H1 (cell line): ENCODE data around the gene SERPINB6. TPM values are rescaled to one million over a fixed set of nuclear protein-coding genes. Genes with fewer than 3 reads are reported as not detected.

Experiments
- CTCF ChIA-PET: fragments of 300-600 bp; sonication (Branson Sonifier 250); formaldehyde crosslinking; loops from one replicate; lab custom pipeline; 2021; ENCODE audit not compliant: partially characterized antibody; lab: Charles Lee
- POLR2A ChIA-PET: fragments of 300-600 bp; sonication (Branson Sonifier 250); formaldehyde crosslinking; loops from one replicate; lab custom pipeline; 2021; ENCODE audit warnings: inconsistent platforms; ENCODE audit not compliant: partially characterized antibody; lab: Charles Lee
- DNase-seq, 2 experiments: peaks; one replicate each; pipeline versions ENCODE4 v3.0.0 to v3.0.0-alpha.2; 2010 to 2022; ENCODE audit warnings: low spot score in 2 of 2, low read depth in 1 of 2, mixed read lengths in 1 of 2
- FAIRE-seq: peaks from 2 replicates; lab custom pipeline; 2011; peaks lifted over from hg19 to GRCh38; lab: Jason Lieb, UNC
- H2AFZ ChIP-seq: 2 replicates; pipeline ENCODE4 v1.8.1; 2012; ENCODE audit warnings: low read length, inconsistent platforms
- H2AK5ac ChIP-seq: 2 replicates; pipeline ENCODE4 v1.6.1; 2013; ENCODE audit warnings: low read depth, low read length
- H2BK120ac ChIP-seq: replicated peaks from 2 replicates; pipeline ENCODE3; 2013; ENCODE audit warnings: low read depth, low read length, inconsistent platforms
- H2BK12ac ChIP-seq: 2 replicates; pipeline ENCODE4 v1.6.1; 2013; ENCODE audit warnings: low read depth, low read length
- H2BK15ac ChIP-seq: 2 replicates; pipeline ENCODE4 v1.6.1; 2013; ENCODE audit warnings: low read length
- H2BK20ac ChIP-seq: 2 replicates; pipeline ENCODE4 v1.6.1; 2013; ENCODE audit warnings: low read length
- H2BK5ac ChIP-seq: 2 replicates; pipeline ENCODE4 v1.6.1; 2013; ENCODE audit warnings: low read depth, low read length
- H3K14ac ChIP-seq: 2 replicates; pipeline ENCODE4 v1.6.1; 2013; ENCODE audit warnings: inconsistent platforms; ENCODE audit not compliant: insufficient read length
- H3K18ac ChIP-seq: 2 replicates; pipeline ENCODE4 v1.6.1; 2013; ENCODE audit warnings: low read length; ENCODE audit errors: extremely low read depth
- H3K23ac ChIP-seq: 2 replicates; pipeline ENCODE4 v1.6.1; 2013; ENCODE audit warnings: inconsistent platforms; ENCODE audit not compliant: insufficient read length
- H3K23me2 ChIP-seq: 2 replicates; pipeline ENCODE4 v1.6.1; 2013; ENCODE audit warnings: low read depth, low read length
- H3K27ac ChIP-seq: 2 replicates; pipeline ENCODE4 v1.6.1; 2011; ENCODE audit warnings: low read depth, low read length, inconsistent platforms
- H3K27me3 ChIP-seq, 4 experiments: replicated peaks in 1 of 4; 1 replicate in 1 of 4; 2 replicates in 3 of 4; pipeline versions ENCODE4 v1.6.1 to v1.8.1; 2011 to 2013; ENCODE audit warnings: low read length in 3 of 4, mild to moderate bottlenecking in 3 of 4, inconsistent platforms in 2 of 4, mixed read lengths in 2 of 4, moderate library complexity in 1 of 4; ENCODE audit not compliant: control insufficient read depth in 3 of 4, insufficient read depth in 3 of 4; ENCODE audit errors: extremely low read depth in 1 of 4
- H3K36me3 ChIP-seq, 4 experiments: 2 replicates each; pipeline versions ENCODE4 v1.6.1 to v1.8.1; 2011 to 2013; ENCODE audit warnings: mild to moderate bottlenecking in 4 of 4, low read length in 3 of 4, moderate library complexity in 2 of 4, control low read depth in 1 of 4, inconsistent platforms in 1 of 4; ENCODE audit not compliant: insufficient read depth in 4 of 4, control insufficient read depth in 2 of 4
- H3K4ac ChIP-seq: replicated peaks from 2 replicates; pipeline ENCODE3; 2013; ENCODE audit warnings: low read length, low read depth, mixed read lengths, inconsistent platforms; ENCODE audit not compliant: insufficient read length
- H3K4me1 ChIP-seq, 4 experiments: replicated peaks in 1 of 4; 1 replicate in 1 of 4; 2 replicates in 3 of 4; pipeline versions ENCODE4 v1.6.1 to v1.8.1; 2011 to 2013; ENCODE audit warnings: low read length in 3 of 4, inconsistent platforms in 2 of 4, mixed read lengths in 1 of 4; ENCODE audit not compliant: insufficient read depth in 4 of 4, control insufficient read depth in 3 of 4
- H3K4me2 ChIP-seq, 2 experiments: 2 replicates each; pipeline versions ENCODE4 v1.6.1 to v1.8.1; 2011 to 2013; ENCODE audit warnings: low read depth in 2 of 2, low read length in 2 of 2, control low read depth in 1 of 2, inconsistent platforms in 1 of 2, mild to moderate bottlenecking in 1 of 2; ENCODE audit not compliant: insufficient read depth in 1 of 2
- H3K4me3 ChIP-seq, 4 experiments: fragments of 200-600, 300-600 bp in 1 of 4; sonication (generic), shearing (Covaris generic), sonication (Bioruptor Twin) in 1 of 4; 2 replicates each; pipeline versions ENCODE4 v1.5.1 to v1.8.1; 2011 to 2016; ENCODE audit warnings: low read length in 4 of 4, low read depth in 3 of 4, control low read depth in 2 of 4, inconsistent platforms in 2 of 4, mild to moderate bottlenecking in 2 of 4, mixed read lengths in 1 of 4, moderate library complexity in 1 of 4; ENCODE audit not compliant: insufficient read depth in 2 of 4; ENCODE audit errors: extremely low read depth in 1 of 4
- H3K56ac ChIP-seq: replicated peaks from 2 replicates; pipeline ENCODE3; 2013; ENCODE audit warnings: low read depth, mild to moderate bottlenecking, mixed read lengths, low read length, inconsistent platforms; ENCODE audit not compliant: insufficient read length
- H3K79me1 ChIP-seq: 2 replicates; pipeline ENCODE4 v1.6.1; 2013; ENCODE audit warnings: low read depth, low read length, control low read depth
- H3K79me2 ChIP-seq, 2 experiments: 2 replicates each; pipeline versions ENCODE4 v1.6.1 to v1.8.1; 2012 to 2013; ENCODE audit warnings: low read length in 2 of 2, mild to moderate bottlenecking in 2 of 2, inconsistent platforms in 1 of 2; ENCODE audit not compliant: insufficient read depth in 2 of 2, control insufficient read depth in 1 of 2
- H3K9ac ChIP-seq, 4 experiments: replicated peaks in 1 of 4; 1 replicate in 1 of 4; 2 replicates in 3 of 4; pipeline versions ENCODE4 v1.6.1 to v1.8.1; 2011 to 2013; ENCODE audit warnings: low read depth in 3 of 4, low read length in 3 of 4, control low read depth in 2 of 4, mild to moderate bottlenecking in 2 of 4, moderate library complexity in 2 of 4, inconsistent platforms in 1 of 4; ENCODE audit errors: extremely low read depth in 1 of 4
- H3K9me3 ChIP-seq, 2 experiments: 2 replicates each; pipeline versions ENCODE4 v1.6.1 to v1.8.1; 2012 to 2013; ENCODE audit warnings: mild to moderate bottlenecking in 2 of 2, moderate library complexity in 2 of 2, control low read depth in 1 of 2, inconsistent platforms in 1 of 2, low read depth in 1 of 2, low read length in 1 of 2, mixed read lengths in 1 of 2; ENCODE audit not compliant: insufficient read depth in 2 of 2
- H4K20me1 ChIP-seq, 2 experiments: replicated peaks in 1 of 2; 2 replicates each; pipeline versions ENCODE3 to v1.8.1; 2011 to 2013; ENCODE audit warnings: inconsistent platforms in 2 of 2, low read length in 2 of 2, mild to moderate bottlenecking in 1 of 2; ENCODE audit not compliant: insufficient read depth in 2 of 2, control insufficient read depth in 1 of 2
- H4K5ac ChIP-seq: 2 replicates; pipeline ENCODE4 v1.6.1; 2013; ENCODE audit warnings: low read length, low read depth, mixed read lengths, inconsistent platforms; ENCODE audit not compliant: insufficient read length
- H4K8ac ChIP-seq: 2 replicates; pipeline ENCODE4 v1.8.0; 2013; ENCODE audit warnings: mild to moderate bottlenecking, moderate library complexity, low read length, inconsistent platforms; ENCODE audit not compliant: insufficient read depth; ENCODE audit errors: extremely low read depth
- H4K91ac ChIP-seq: replicated peaks from 2 replicates; pipeline ENCODE3; 2013; ENCODE audit warnings: low read length, mixed read lengths, inconsistent platforms; ENCODE audit not compliant: insufficient read length
- EGR1 ChIP-seq: IDR thresholded peaks from 2 replicates; pipeline ENCODE4 v1.6.1; 2011; ENCODE audit warnings: low read depth, low read length, borderline replicate concordance
- GTF2F1 ChIP-seq: IDR thresholded peaks from 2 replicates; pipeline ENCODE4 v1.6.1; 2012; ENCODE audit warnings: low read depth, low read length, improper control_type of control experiment, borderline replicate concordance
- HDAC6 ChIP-seq: IDR thresholded peaks from one replicate; pipeline ENCODE4 v1.7.1; 2012; ENCODE audit warnings: low read depth, mild to moderate bottlenecking, inconsistent platforms, low read length, moderate library complexity
- POLR2A ChIP-seq, 2 experiments: IDR thresholded peaks; 1 replicate in 1 of 2; 2 replicates in 1 of 2; pipeline ENCODE4 v1.6.1; 2011; ENCODE audit warnings: low read depth in 2 of 2, low read length in 2 of 2, mild to moderate bottlenecking in 2 of 2; ENCODE audit errors: control extremely low read depth in 1 of 2
- RBBP5 ChIP-seq: IDR thresholded peaks from 2 replicates; pipeline ENCODE4 v1.7.1; 2012; ENCODE audit warnings: low read depth, mild to moderate bottlenecking, inconsistent platforms, low read length, moderate library complexity, borderline replicate concordance
- WGBS, 2 experiments: shearing (Covaris generic) in 1 of 2; methylation state at CpG; one replicate each; pipeline versions ENCODE4 v1.1.6 to v1.1.7; 2013 to 2015; ENCODE audit warnings: low lambda C conversion rate in 2 of 2, mixed read lengths in 2 of 2, inconsistent platforms in 1 of 2, low coverage in 1 of 2, missing lambda C conversion rate in 1 of 2; ENCODE audit not compliant: insufficient replicate concordance in 2 of 2, insufficient coverage in 1 of 2, insufficient read length in 1 of 2; ENCODE audit errors: extremely low coverage in 1 of 2, missing lambda C conversion rate in 1 of 2; 5-methylcytosine and 5-hydroxymethylcytosine counted together
- polyA plus RNA-seq, 7 experiments: library from polyadenylated mRNA; depleted of rRNA in 3 of 7; stranded (reverse) in 5 of 7; unstranded in 2 of 7; fragments of >200 nt in 5 of 7; fragments of 200-250 nt in 2 of 7; gene quantifications; 1 replicate in 5 of 7; 2 replicates in 1 of 7; 4 replicates in 1 of 7; pipeline versions ENCODE4 v1.2.1 to v1.2.3, GENCODE V29; 2011 to 2013; ENCODE audit warnings: missing spikeins in 2 of 7, mixed read lengths in 2 of 7
- total RNA-seq: library from RNA; stranded (reverse); fragmentation: NEBNext Ultra II Directional; extraction: Animal tissue kit (Norgen Biotek cat#: 25700); gene quantifications from 2 replicates; pipeline ENCODE4 v1.2.1, GENCODE V29; 2021

Gene SERPINB6
- total and polyA plus RNA-seq, 2 of the 8 experiments (the other 6 are each of a cell fraction or from before 2014, with no cell fraction given): 27.2 to 29.4 TPM

- DNase-seq: no peak
- Histone ChIP-seq H2BK5ac (no peak overlapping the region; the same call in 1 of the 2 replicates), H4K8ac (no peak overlapping the region; the same call in 1 of the 2 replicates), H3K56ac (no peak overlapping the region), H3K18ac (no peak overlapping the region), H2BK120ac (no peak overlapping the region), H4K20me1 (no peaks in the 10 kb centered on the region), H3K27me3 (no peaks in the 10 kb centered on the region)
- WGBS, 2 experiments: 92% methylated on average over 4 of the region's 4 CpGs; no CpG with 5 or more reads in 1 of the 2 experiments
- TF ChIP-seq POLR2A (IDR thresholded peaks at IDR 0.05; ENCODE audit: control extremely low read depth in 1 of 2, low read depth in 2 of 2, low read length in 2 of 2): no peak
- TF ChIP-seq RBBP5: no peak
- TF ChIP-seq GTF2F1: no peak
- TF ChIP-seq EGR1: no peak
- no peak for TF ChIP-seq HDAC6
- TF ChIP-seq, all 59 proteins: peak for 0
- no peak for FAIRE-seq
- no peaks in the 10 kb centered on the region for H3K79me2 ChIP-seq
- H3K4me3 ChIP-seq: no peak overlapping the region
- ChIA-PET POLR2A (interaction anchor here (0.8 to 2.0 kb wide), 2 partner anchors 11 to 28 kb away, joined by 4 to 10 read pairs; no protein-coding TSS in a partner anchor), CTCF (interaction anchor here (1.0 to 2.0 kb wide), 4 partner anchors 9 to 114 kb away, joined by 4 to 10 read pairs (median 8); no protein-coding TSS in a partner anchor)
- H3K27ac ChIP-seq: no peak overlapping the region
- H3K9ac ChIP-seq: no peak overlapping the region
- no peak overlapping the region for H2AK5ac ChIP-seq
- H3K4me2 ChIP-seq: no peak overlapping the region; a peak in 1 of 4 replicates
- no peaks in the 10 kb centered on the region for H3K23me2 ChIP-seq
- no peak overlapping the region for H4K5ac ChIP-seq
- no peak overlapping the region for H3K4ac ChIP-seq
- H2BK20ac ChIP-seq: no peak overlapping the region
- no peak overlapping the region for H3K14ac ChIP-seq
- peaks cover 2% of the 10 kb centered on the region; the same call in 1 of the 2 replicates for H3K79me1 ChIP-seq
- no peak overlapping the region for H3K23ac ChIP-seq
- no peaks in the 10 kb centered on the region for H3K9me3 ChIP-seq
- no peak overlapping the region for H2BK15ac ChIP-seq
- H3K4me1 ChIP-seq: peaks cover 16 to 23% (median 18%) of the 10 kb centered on the region in 4 experiments
- H2BK12ac ChIP-seq: no peak overlapping the region
- no peak overlapping the region for H2AFZ ChIP-seq
- H3K36me3 ChIP-seq: no peaks in the 10 kb centered on the region
- H4K91ac ChIP-seq: no peak overlapping the region
These were observed 10.4 kb downstream of the SERPINB6 start for GRCh38 chr6:2960935-2961334.
